Trophoblast cell (in vitro differentiated cells and primary cell): ENCODE results near the gene CEPT1.

Experiments
- DNase-seq, 2 donors: peaks; one replicate each; pipeline ENCODE4 v3.0.0-alpha.2; 2016
- H2AFZ ChIP-seq: 2 replicates; pipeline ENCODE4 v1.6.1; 2013; ENCODE audit warnings: low read length, moderate library complexity, mild to moderate bottlenecking; ENCODE audit not compliant: insufficient read depth, poor library complexity
- H2AK5ac ChIP-seq: 2 replicates; pipeline ENCODE4 v1.6.1; 2013; ENCODE audit warnings: mild to moderate bottlenecking, low read length
- H2BK120ac ChIP-seq: 2 replicates; pipeline ENCODE4 v1.6.1; 2013; ENCODE audit warnings: low read length, mild to moderate bottlenecking, moderate library complexity; ENCODE audit not compliant: insufficient read depth, poor library complexity
- H2BK12ac ChIP-seq: 2 replicates; pipeline ENCODE4 v1.6.1; 2013; ENCODE audit warnings: mild to moderate bottlenecking, low read length, moderate library complexity
- H2BK5ac ChIP-seq: 2 replicates; pipeline ENCODE4 v1.6.1; 2013; ENCODE audit warnings: low read length, low read depth, moderate library complexity, mild to moderate bottlenecking; ENCODE audit not compliant: poor library complexity
- H3K14ac ChIP-seq: 2 replicates; pipeline ENCODE4 v1.6.1; 2013; ENCODE audit warnings: mild to moderate bottlenecking, low read length
- H3K18ac ChIP-seq: 2 replicates; pipeline ENCODE4 v1.6.1; 2013; ENCODE audit warnings: mild to moderate bottlenecking, low read length
- H3K23ac ChIP-seq: 2 replicates; pipeline ENCODE4 v1.6.1; 2013; ENCODE audit warnings: low read length
- H3K27ac ChIP-seq: 2 replicates; pipeline ENCODE4 v1.5.1; 2013; ENCODE audit warnings: low read depth, mild to moderate bottlenecking, inconsistent platforms, low read length, moderate library complexity
- H3K27me3 ChIP-seq: 2 replicates; pipeline ENCODE4 v1.6.1; 2013; ENCODE audit warnings: inconsistent platforms, mild to moderate bottlenecking, low read length, moderate library complexity; ENCODE audit not compliant: insufficient read depth
- H3K36me3 ChIP-seq, 2 experiments: 1 replicate in 1 of 2; 2 replicates in 1 of 2; pipeline ENCODE4 v1.6.1; 2013; ENCODE audit warnings: low read length in 2 of 2, mild to moderate bottlenecking in 2 of 2, moderate library complexity in 1 of 2; ENCODE audit not compliant: insufficient read depth in 2 of 2, control insufficient read depth in 1 of 2
- H3K4ac ChIP-seq: 2 replicates; pipeline ENCODE4 v1.6.1; 2013; ENCODE audit warnings: low read depth, mild to moderate bottlenecking, low read length, moderate library complexity
- H3K4me1 ChIP-seq, 2 experiments: 1 replicate in 1 of 2; 2 replicates in 1 of 2; pipeline ENCODE4 v1.6.1; 2013; ENCODE audit warnings: low read length in 2 of 2, mild to moderate bottlenecking in 2 of 2, moderate library complexity in 1 of 2; ENCODE audit not compliant: insufficient read depth in 2 of 2, control insufficient read depth in 1 of 2
- H3K4me2 ChIP-seq: 2 replicates; pipeline ENCODE4 v1.6.1; 2013; ENCODE audit warnings: inconsistent platforms, mild to moderate bottlenecking, low read length, moderate library complexity
- H3K4me3 ChIP-seq: 2 replicates; pipeline ENCODE4 v1.5.1; 2013; ENCODE audit warnings: mild to moderate bottlenecking, low read depth, low read length, inconsistent platforms
- H3K79me1 ChIP-seq: one replicate; pipeline ENCODE4 v1.6.1; 2013; ENCODE audit warnings: low read length
- H3K79me2 ChIP-seq: 2 replicates; pipeline ENCODE4 v1.6.1; 2013; ENCODE audit warnings: low read length, mild to moderate bottlenecking; ENCODE audit not compliant: control insufficient read depth, insufficient read depth, poor library complexity
- H3K9ac ChIP-seq: 2 replicates; pipeline ENCODE4 v1.6.1; 2013; ENCODE audit warnings: mild to moderate bottlenecking, low read length
- H3K9me3 ChIP-seq: 2 replicates; pipeline ENCODE4 v1.6.1; 2013; ENCODE audit warnings: low read depth, mild to moderate bottlenecking, control low read depth, inconsistent platforms, low read length; ENCODE audit not compliant: insufficient read depth
- H4K12ac ChIP-seq: 2 replicates; pipeline ENCODE4 v1.6.1; 2013; ENCODE audit warnings: low read depth, mild to moderate bottlenecking, low read length, moderate library complexity
- H4K8ac ChIP-seq: 2 replicates; pipeline ENCODE4 v1.6.1; 2013; ENCODE audit warnings: low read depth, mild to moderate bottlenecking, low read length, moderate library complexity
- H4K91ac ChIP-seq: one replicate; pipeline ENCODE4 v1.6.1; 2013; ENCODE audit warnings: low read depth, mild to moderate bottlenecking, low read length, moderate library complexity
- WGBS: extraction: QIAGEN DNeasy Blood & Tissue Kit; methylation state at CpG from one replicate; pipeline ENCODE4 v1.1.7; 2013; ENCODE audit warnings: missing lambda C conversion rate; ENCODE audit not compliant: insufficient read length, insufficient coverage; ENCODE audit errors: extremely low coverage; 5-methylcytosine and 5-hydroxymethylcytosine counted together

CEPT1 gene

GRCh38 chr1:111201275-111202090 lies 61.5 kb downstream of the CEPT1 start:
- Histone ChIP-seq H4K8ac (no peak overlapping the region), H3K79me1 (peaks cover 42% of the 10 kb centered on the region), H3K9ac (no peak overlapping the region), H3K36me3 (no peaks in the 10 kb centered on the region), H3K9me3 (no peaks in the 10 kb centered on the region), H3K4me3 (no peak overlapping the region), H3K27ac (peak overlapping the region; percentile 67), H2BK12ac (peak overlapping the region; percentile 83), H3K4ac (peak overlapping the region; percentile 85), H2AK5ac (peak overlapping the region; percentile 64), H3K79me2 (peaks cover 2% of the 10 kb centered on the region), H2AFZ (no peak overlapping the region), H3K27me3 (no peaks in the 10 kb centered on the region), H4K12ac (no peak overlapping the region), H2BK5ac (peak overlapping the region; percentile 81), H3K14ac (peak overlapping the region; percentile 62), H3K4me2 (no peak overlapping the region), H3K18ac (peak overlapping the region; percentile 82), H2BK120ac (peak overlapping the region; percentile 98), H3K23ac (no peak overlapping the region), H4K91ac (peak overlapping the region; percentile 95), H3K4me1 (peaks cover 19 to 30% of the 10 kb centered on the region in 2 experiments)
- peak; percentile 82 to 90 for DNase-seq
- WGBS, result no CpG with 5 or more reads among the region's 5 CpGs

- Histone ChIP-seq H3K4ac (no peak overlapping the region), H3K14ac (peak overlapping the region; percentile 68), H3K18ac (peak overlapping the region; percentile 77), H2AFZ (peak overlapping the region; percentile 19), H2BK120ac (peak overlapping the region; percentile 93), H3K4me3 (no peak overlapping the region), H3K79me2 (peaks cover 2% of the 10 kb centered on the region), H3K9me3 (no peaks in the 10 kb centered on the region), H3K4me2 (no peak overlapping the region), H4K8ac (peak overlapping the region; percentile 64), H4K91ac (peak overlapping the region; percentile 93), H3K23ac (no peak overlapping the region), H3K27ac (peak overlapping the region; percentile 62), H3K9ac (no peak overlapping the region), H3K4me1 (peaks cover 19 to 30% of the 10 kb centered on the region in 2 experiments), H4K12ac (no peak overlapping the region), H2BK5ac (peak overlapping the region; percentile 89), H3K27me3 (no peaks in the 10 kb centered on the region), H3K36me3 (no peaks in the 10 kb centered on the region), H3K79me1 (peaks cover 42% of the 10 kb centered on the region), H2BK12ac (peak overlapping the region; percentile 37), H2AK5ac (peak overlapping the region; percentile 81)
- WGBS, result no CpG with 5 or more reads among the region's 1 CpG
- peak; percentile 65 to 85 for DNase-seq
Measured at GRCh38 chr1:111202366-111202706, 62.3 kb downstream of the CEPT1 start.

GRCh38 chr1:111202707-111203623 lies 62.9 kb downstream of the CEPT1 start:
- Histone ChIP-seq H4K8ac (peak overlapping the region; percentile 64), H3K4me3 (no peak overlapping the region), H3K79me1 (peaks cover 42% of the 10 kb centered on the region), H3K18ac (peak overlapping the region; percentile 77), H3K79me2 (peaks cover 2% of the 10 kb centered on the region), H2AK5ac (peak overlapping the region; percentile 81), H3K23ac (no peak overlapping the region), H3K36me3 (no peaks in the 10 kb centered on the region), H3K14ac (peak overlapping the region; percentile 68), H4K91ac (peak overlapping the region; percentile 93), H3K4ac (no peak overlapping the region), H3K4me2 (peak overlapping the region; percentile 43), H2BK120ac (peak overlapping the region; percentile 93), H2BK12ac (peak overlapping the region; percentile 95), H2BK5ac (peak overlapping the region; percentile 89), H3K9me3 (no peaks in the 10 kb centered on the region), H3K27me3 (no peaks in the 10 kb centered on the region), H2AFZ (peak overlapping the region; percentile 19), H3K4me1 (peaks cover 19 to 29% of the 10 kb centered on the region in 2 experiments), H4K12ac (no peak overlapping the region), H3K9ac (no peak overlapping the region), H3K27ac (peak overlapping the region; percentile 62)
- no CpG with 5 or more reads among the region's 4 CpGs for WGBS
- peak in 1 of 2 donors; percentile 20 for DNase-seq

GRCh38 chr1:111203681-111204200 lies 63.7 kb downstream of the CEPT1 start:
- no peaks in the 10 kb centered on the region for H3K27me3 ChIP-seq
- peak overlapping the region; percentile 43 for H3K4me2 ChIP-seq
- H3K4me1 ChIP-seq, result peaks cover 19 to 29% of the 10 kb centered on the region in 2 experiments
- no CpG with 5 or more reads among the region's 41 CpGs for WGBS
- H2AFZ ChIP-seq, result peak overlapping the region; percentile 25
- H3K23ac ChIP-seq, result no peak overlapping the region
- H3K36me3 ChIP-seq, result no peaks in the 10 kb centered on the region
- peak overlapping the region; percentile 46 for H3K27ac ChIP-seq
- no peaks in the 10 kb centered on the region for H3K9me3 ChIP-seq
- peak overlapping the region; percentile 95 for H2BK12ac ChIP-seq
- peak overlapping the region; percentile 64 for H4K8ac ChIP-seq
- no peak overlapping the region for H3K9ac ChIP-seq
- H2AK5ac ChIP-seq, result peak overlapping the region; percentile 93
- no peak for DNase-seq
- H4K91ac ChIP-seq, result peak overlapping the region; percentile 92
- H2BK5ac ChIP-seq, result peak overlapping the region; percentile 54
- no peak overlapping the region for H4K12ac ChIP-seq
- H3K18ac ChIP-seq, result peak overlapping the region; percentile 72
- peak overlapping the region; percentile 41 for H3K4ac ChIP-seq
- H2BK120ac ChIP-seq, result peak overlapping the region; percentile 88
- peaks cover 42% of the 10 kb centered on the region for H3K79me1 ChIP-seq
- H3K4me3 ChIP-seq, result no peak overlapping the region
- H3K14ac ChIP-seq, result peak overlapping the region; percentile 60
- H3K79me2 ChIP-seq, result peaks cover 2% of the 10 kb centered on the region
